ENCODE results near the gene AKAP11.

AKAP11 gene

GRCh38 chr13:42305503-42305902 lies 33.6 kb downstream of the AKAP11 start:
- no peak for DNase-seq (ENCODE audit: low read depth)
- H3K4me3 ChIP-seq (ENCODE audit: low read length), result no peak overlapping the region
- no peak for TF ChIP-seq CTCF (conservative IDR thresholded peaks at IDR 0.05; ENCODE audit: low read length)

- no peak for DNase-seq (ENCODE audit: low read depth)
- TF ChIP-seq CTCF (conservative IDR thresholded peaks at IDR 0.05; ENCODE audit: low read length), result no peak
- no peak overlapping the region for H3K4me3 ChIP-seq (ENCODE audit: low read length)
Measured at GRCh38 chr13:42307461-42307860, 35.5 kb downstream of the AKAP11 start.

GRCh38 chr13:42312817-42313431 lies 41.0 kb downstream of the AKAP11 start:
- DNase-seq (ENCODE audit: low read depth), result no peak
- TF ChIP-seq CTCF (conservative IDR thresholded peaks at IDR 0.05; ENCODE audit: low read length), result no peak
- H3K4me3 ChIP-seq (ENCODE audit: low read length), result no peak overlapping the region

GRCh38 chr13:42318570-42318969 lies 46.6 kb downstream of the AKAP11 start:
- no peak for TF ChIP-seq CTCF (conservative IDR thresholded peaks at IDR 0.05; ENCODE audit: low read length)
- H3K4me3 ChIP-seq (ENCODE audit: low read length), result no peak overlapping the region
- DNase-seq (ENCODE audit: low read depth), result no peak

- no peak overlapping the region for H3K4me3 ChIP-seq (ENCODE audit: low read length)
- DNase-seq (ENCODE audit: low read depth), result no peak
- TF ChIP-seq CTCF (conservative IDR thresholded peaks at IDR 0.05; ENCODE audit: low read length), result no peak
Measured at GRCh38 chr13:42320375-42320787, 48.4 kb downstream of the AKAP11 start.

- TF ChIP-seq CTCF (conservative IDR thresholded peaks at IDR 0.05; ENCODE audit: low read length), result no peak
- DNase-seq (ENCODE audit: low read depth), result no peak
- H3K4me3 ChIP-seq (ENCODE audit: low read length), result no peak overlapping the region
Measured at GRCh38 chr13:42322806-42323205, 50.9 kb downstream of the AKAP11 start.

GRCh38 chr13:42324704-42325103 lies 52.8 kb downstream of the AKAP11 start:
- H3K4me3 ChIP-seq (ENCODE audit: low read length), result no peak overlapping the region
- TF ChIP-seq CTCF (conservative IDR thresholded peaks at IDR 0.05; ENCODE audit: low read length), result no peak

More at GRCh38 chr13:42324704-42325103, 52.8 kb downstream of the AKAP11 start:
- DNase-seq (ENCODE audit: low read depth), result no peak

Data from AG10803 (cell line).